Mucosa of descending colon (tissue), 3 donors: ENCODE results near the gene NFASC. TPM values are rescaled to one million over a fixed set of nuclear protein-coding genes. Genes with fewer than 3 reads are reported as not detected.

Experiments used
- ATAC-seq: fragments of 200-7000 bp; cut with Tn5 transposase; one replicate; pipeline ENCODE4 v1.9.1; 2020; ENCODE audit warnings: mild to moderate bottlenecking, moderate library complexity
- DNase-seq, 3 donors: peaks; one replicate each; pipeline ENCODE4 v3.0.0-alpha.2; 2020
- H3K36me3 ChIP-seq: fragments of 200-600 bp; one replicate; pipeline ENCODE4 v1.8.0; 2021; ENCODE audit warnings: low read depth, mild to moderate bottlenecking
- H3K4me1 ChIP-seq: fragments of 200-600 bp; one replicate; pipeline ENCODE4 v1.8.0; 2021; ENCODE audit warnings: low read depth, mild to moderate bottlenecking
- H3K4me3 ChIP-seq: fragments of 200-600 bp; one replicate; pipeline ENCODE4 v1.8.0; 2021; ENCODE audit warnings: mild to moderate bottlenecking
- H3K9me3 ChIP-seq: fragments of 200-600 bp; one replicate; pipeline ENCODE4 v1.8.0; 2021; ENCODE audit warnings: mild to moderate bottlenecking
- intact Hi-C, 2 donors: fragments of 100-400 bp; cut with DNase I in 1 of 2; cut with micrococcal nuclease in 1 of 2; formaldehyde crosslinking; loops; one replicate each; pipeline versions ENCODE4 v1.11.0 to v1.11.1; 2022; cut with DNase I, micrococcal nuclease
- total RNA-seq, 3 donors: library from RNA; stranded (reverse); fragmentation: NEBNext Ultra II Directional in 2 of 3; extraction: Animal tissue kit (Norgen Biotek cat#: 25700) in 2 of 3; gene quantifications; one replicate each; pipeline versions ENCODE4 v1.2.1 to v1.2.4, GENCODE V29; 2021 to 2023
- TF ChIP-seq, protein P1 (sequence below): fragments of 200-600 bp; IDR thresholded peaks from one replicate; pipeline ENCODE4 v1.8.0; 2022; ENCODE audit warnings: antibody characterized with exemption, mild to moderate bottlenecking
- donor health status: DM: no; HTN: no; CAD: no; lungs with moderate emphysema.
- donor health status: DM: no; HTN: no; CAD: no.
- donor health status: DM: no; HTN: yes; CAD: no.

The NFASC gene
- total RNA-seq, 3 donors from 2014 or later = 12.3 to 27.6 (median 22.7) TPM

DNA sequence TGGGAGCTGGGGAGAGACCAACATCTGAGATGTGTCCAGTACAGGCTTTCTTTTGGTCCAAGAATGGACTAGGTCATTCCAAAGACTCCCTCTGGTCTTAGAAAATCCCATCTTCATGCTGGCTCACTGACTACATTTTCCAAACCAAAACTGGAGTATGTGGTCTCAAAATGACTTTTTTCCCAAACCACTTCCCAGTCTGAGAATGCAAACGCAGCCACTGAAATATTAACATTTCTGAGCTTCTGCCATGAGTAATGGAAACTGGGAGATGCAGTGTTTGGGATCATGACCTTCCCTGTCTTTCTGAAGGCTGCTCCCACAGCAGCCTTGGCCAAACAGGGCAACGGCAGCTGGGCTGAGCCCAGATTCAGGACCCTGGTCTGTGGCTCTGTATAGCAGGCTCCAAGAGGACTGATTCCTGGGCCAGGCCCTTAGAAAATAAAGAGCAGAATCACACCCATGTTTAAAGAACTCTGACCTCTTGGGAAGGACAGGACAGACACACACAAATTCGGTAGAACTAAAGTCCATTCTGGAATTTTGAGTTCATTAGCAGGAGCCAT is 110.3 kb downstream of the NFASC start:
- TF ChIP-seq, protein P1, sequence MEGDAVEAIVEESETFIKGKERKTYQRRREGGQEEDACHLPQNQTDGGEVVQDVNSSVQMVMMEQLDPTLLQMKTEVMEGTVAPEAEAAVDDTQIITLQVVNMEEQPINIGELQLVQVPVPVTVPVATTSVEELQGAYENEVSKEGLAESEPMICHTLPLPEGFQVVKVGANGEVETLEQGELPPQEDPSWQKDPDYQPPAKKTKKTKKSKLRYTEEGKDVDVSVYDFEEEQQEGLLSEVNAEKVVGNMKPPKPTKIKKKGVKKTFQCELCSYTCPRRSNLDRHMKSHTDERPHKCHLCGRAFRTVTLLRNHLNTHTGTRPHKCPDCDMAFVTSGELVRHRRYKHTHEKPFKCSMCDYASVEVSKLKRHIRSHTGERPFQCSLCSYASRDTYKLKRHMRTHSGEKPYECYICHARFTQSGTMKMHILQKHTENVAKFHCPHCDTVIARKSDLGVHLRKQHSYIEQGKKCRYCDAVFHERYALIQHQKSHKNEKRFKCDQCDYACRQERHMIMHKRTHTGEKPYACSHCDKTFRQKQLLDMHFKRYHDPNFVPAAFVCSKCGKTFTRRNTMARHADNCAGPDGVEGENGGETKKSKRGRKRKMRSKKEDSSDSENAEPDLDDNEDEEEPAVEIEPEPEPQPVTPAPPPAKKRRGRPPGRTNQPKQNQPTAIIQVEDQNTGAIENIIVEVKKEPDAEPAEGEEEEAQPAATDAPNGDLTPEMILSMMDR = no peak
- no peak overlapping the region for H3K4me3 ChIP-seq
- intact Hi-C loops = no loop called here
- no peaks in the 10 kb centered on the region for H3K9me3 ChIP-seq
- H3K36me3 ChIP-seq = no peaks in the 10 kb centered on the region
- DNase-seq (no peak), ATAC-seq (no peak)
- no peaks in the 10 kb centered on the region for H3K4me1 ChIP-seq

DNA sequence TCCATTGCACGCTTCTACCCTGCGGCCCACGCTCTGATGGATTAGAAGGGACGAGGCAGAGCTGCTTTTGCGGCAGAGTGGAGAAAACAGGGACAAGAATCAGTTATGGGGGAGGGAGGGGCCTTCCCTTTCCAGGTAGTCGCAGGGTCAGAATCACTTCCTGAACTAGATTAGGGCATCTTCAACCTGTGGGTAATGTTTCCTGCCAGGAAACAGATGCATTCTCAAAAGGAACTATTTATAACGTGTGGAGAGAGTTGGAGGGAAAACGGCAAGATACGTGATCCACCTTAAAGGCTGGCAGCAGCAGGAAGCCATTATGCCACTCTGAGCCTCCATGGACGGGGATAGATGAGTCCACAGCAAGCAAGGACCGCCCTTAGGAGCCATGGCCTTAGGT is 112.5 kb downstream of the NFASC start:
- intact Hi-C loops = no loop called here
- ATAC-seq = no peak

DNA sequence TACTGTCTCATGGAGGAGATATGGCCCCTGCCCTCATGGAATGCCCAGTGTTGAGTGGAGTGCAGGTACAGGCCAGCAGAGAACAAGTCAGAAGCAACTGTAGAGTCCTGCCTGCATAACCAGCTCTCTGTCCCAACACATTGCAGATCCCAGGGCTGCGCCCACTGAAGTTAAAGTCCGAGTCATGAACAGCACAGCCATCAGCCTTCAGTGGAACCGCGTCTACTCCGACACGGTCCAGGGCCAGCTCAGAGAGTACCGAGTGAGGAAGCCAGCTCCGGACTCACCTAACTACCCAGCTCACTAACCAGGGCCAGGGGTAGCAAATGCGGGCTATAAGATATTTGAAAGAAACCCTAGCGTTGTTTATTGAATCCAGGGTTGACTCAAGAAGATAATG is 113.2 kb downstream of the NFASC start:
- TF ChIP-seq, protein P1 = no peak
- no peaks in the 10 kb centered on the region for H3K4me1 ChIP-seq
- intact Hi-C loops = no loop called here
- no peaks in the 10 kb centered on the region for H3K9me3 ChIP-seq
- no peak overlapping the region for H3K4me3 ChIP-seq
- H3K36me3 ChIP-seq = no peaks in the 10 kb centered on the region
- ATAC-seq = no peak
- no peak for DNase-seq

More for the DNA sequence above, 112.5 kb downstream of the NFASC start:
- DNase-seq = no peak
- TF ChIP-seq, protein P1 = no peak
- no peak overlapping the region for H3K4me3 ChIP-seq
- no peaks in the 10 kb centered on the region for H3K4me1 ChIP-seq
- H3K9me3 ChIP-seq = no peaks in the 10 kb centered on the region
- no peaks in the 10 kb centered on the region for H3K36me3 ChIP-seq

DNA sequence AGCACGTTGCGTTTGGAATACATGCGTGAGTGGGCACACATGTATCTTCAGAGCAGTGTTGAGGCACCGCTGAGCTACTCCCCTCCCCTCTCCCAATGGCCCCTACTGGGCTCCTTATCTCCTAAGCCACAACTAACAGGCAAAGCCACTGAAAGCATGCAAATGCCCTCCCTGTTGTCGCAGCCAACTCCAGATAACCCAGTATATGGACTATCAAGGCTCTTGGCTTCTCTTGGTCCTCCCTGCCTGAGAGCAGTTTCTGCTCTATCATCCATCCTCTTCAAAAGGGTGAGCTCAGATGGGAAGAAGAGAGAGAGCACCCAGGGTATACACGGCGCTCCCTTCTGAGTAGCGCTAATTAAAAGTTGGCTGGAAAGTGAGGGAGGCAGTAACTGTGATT is 113.8 kb downstream of the NFASC start:
- no peak for ATAC-seq
- Histone ChIP-seq H3K4me1 (no peaks in the 10 kb centered on the region), H3K9me3 (no peaks in the 10 kb centered on the region), H3K36me3 (no peaks in the 10 kb centered on the region), H3K4me3 (no peak overlapping the region)
- intact Hi-C loops = no loop called here
- TF ChIP-seq, protein P1 = no peak
- no peak for DNase-seq

DNA sequence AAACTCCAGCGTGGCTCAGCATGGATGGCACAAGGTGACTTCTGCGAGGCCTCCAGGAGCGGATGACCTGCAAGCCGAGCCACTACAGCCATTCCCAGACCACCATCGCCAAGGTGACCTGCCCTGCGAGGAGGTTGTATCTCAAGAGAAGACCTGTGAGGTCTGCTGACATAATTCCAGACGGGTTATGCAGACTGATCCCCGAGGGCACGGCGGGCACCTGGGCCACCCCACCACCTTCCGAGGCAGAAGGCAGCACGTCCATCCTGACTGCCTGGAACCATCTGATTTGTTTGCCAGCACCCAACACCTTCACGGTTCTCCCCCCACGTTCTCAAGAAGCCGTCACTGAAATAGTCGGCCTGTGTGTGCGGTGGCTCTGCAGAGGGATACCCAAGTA is 115.5 kb downstream of the NFASC start:
- H3K4me3 ChIP-seq = no peak overlapping the region
- H3K9me3 ChIP-seq = no peaks in the 10 kb centered on the region
- no peaks in the 10 kb centered on the region for H3K4me1 ChIP-seq
- DNase-seq (no peak), ATAC-seq (no peak)
- TF ChIP-seq, protein P1 = no peak
- no peaks in the 10 kb centered on the region for H3K36me3 ChIP-seq
- intact Hi-C loops = loop anchor here (5.0 kb wide), 1 partner anchor 76 kb away; no protein-coding TSS in a partner anchor

DNA sequence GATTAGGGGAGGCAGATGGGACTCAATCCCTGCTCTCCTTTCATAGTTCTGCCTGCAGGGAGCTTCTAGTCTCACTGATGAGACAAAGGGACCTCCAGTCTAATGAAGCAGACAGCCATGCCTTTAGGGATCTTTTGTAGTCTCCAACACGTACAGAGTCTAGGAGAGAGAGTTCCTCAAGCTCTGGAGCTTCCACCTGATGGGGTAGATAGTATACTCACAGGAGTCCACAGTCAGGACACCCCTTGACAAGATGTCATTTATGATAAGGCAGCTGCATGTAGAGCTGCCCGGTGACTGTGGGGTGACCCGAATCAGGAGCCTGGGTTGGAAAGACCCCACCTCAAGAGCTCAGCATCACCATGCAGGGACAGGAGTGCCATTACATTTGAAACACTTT is 117.0 kb downstream of the NFASC start:
- DNase-seq (no peak), ATAC-seq (no peak)
- H3K4me3 ChIP-seq = no peak overlapping the region
- no peaks in the 10 kb centered on the region for H3K9me3 ChIP-seq
- H3K4me1 ChIP-seq = no peaks in the 10 kb centered on the region
- no peaks in the 10 kb centered on the region for H3K36me3 ChIP-seq
- intact Hi-C loops = loop anchor here (5.0 kb wide), 1 partner anchor 75 kb away; no protein-coding TSS in a partner anchor
- TF ChIP-seq, protein P1 = no peak
